HepG2 (cell line): ENCODE measurements around the gene FCN1. TPM values are rescaled to one million over a fixed set of nuclear protein-coding genes. Genes with fewer than 3 reads are reported as not detected.

Experiments
- ATAC-seq: fragments of 200-7000 bp; cut with Tn5 transposase; 3 replicates; pipeline ENCODE4 v1.9.1; 2020; ENCODE audit warnings: mild to moderate bottlenecking, moderate library complexity
- BruUV-seq: library from RNA; stranded (reverse); fragments of 400-500 nt; replicated peaks from 2 replicates; lab custom pipeline; 2021; lab: Mats Ljungman, UMichigan
- CTCF ChIA-PET: fragments of 300-600 bp; formaldehyde crosslinking; extraction: SDS; loops from one replicate; lab custom pipeline; 2021; ENCODE audit warnings: low total read pairs, inconsistent platforms, low intra/inter-chr PET ratio; lab: Yijun Ruan, JAX
- POLR2A ChIA-PET: fragments of 350-600 bp; sonication (Branson Sonifier 250); formaldehyde crosslinking; loops from one replicate; lab custom pipeline; 2020; ENCODE audit warnings: antibody characterized with exemption, inconsistent platforms; lab: Yijun Ruan, JAX
- DNase-seq: peaks from one replicate; pipeline ENCODE4 v3.0.0-alpha.2; 2015; ENCODE audit warnings: low spot score
- FAIRE-seq: peaks from 3 replicates; lab custom pipeline; 2011; peaks lifted over from hg19 to GRCh38; lab: Jason Lieb, UNC
- H2AFZ ChIP-seq: one replicate; pipeline ENCODE4 v1.6.1; 2011; ENCODE audit warnings: low read length, inconsistent platforms
- H3K27ac ChIP-seq: fragments of 300-600 bp; 3 replicates; pipeline ENCODE4 v1.8.0; 2011; ENCODE audit warnings: mixed run types, mild to moderate bottlenecking, mixed read lengths, low read length, inconsistent platforms; ENCODE audit not compliant: insufficient read depth; ENCODE audit errors: extremely low read length
- H3K27me3 ChIP-seq, 2 experiments: fragments of 200-600 bp in 1 of 2; 2 replicates in 1 of 2; 3 replicates in 1 of 2; pipeline versions ENCODE4 v1.6.0 to v1.8.0; 2011; ENCODE audit warnings: low read length in 2 of 2, mild to moderate bottlenecking in 2 of 2, moderate library complexity in 2 of 2, inconsistent platforms in 1 of 2; ENCODE audit not compliant: insufficient read depth in 2 of 2, control insufficient read depth in 1 of 2
- H3K36me3 ChIP-seq, 2 experiments: fragments of 200-600 bp in 1 of 2; replicated peaks in 1 of 2; 2 replicates in 1 of 2; 3 replicates in 1 of 2; pipeline versions ENCODE4 v1.5.1 to v1.8.0; 2011; ENCODE audit warnings: low read length in 2 of 2, inconsistent platforms in 1 of 2; ENCODE audit not compliant: insufficient read depth in 2 of 2, control insufficient read depth in 1 of 2
- H3K4me1 ChIP-seq: 2 replicates; pipeline ENCODE4 v1.5.1; 2012; ENCODE audit warnings: low read length, inconsistent platforms; ENCODE audit not compliant: insufficient read depth
- H3K4me2 ChIP-seq: 2 replicates; pipeline ENCODE4 v1.6.0; 2011; ENCODE audit warnings: low read depth, low read length, inconsistent platforms
- H3K4me3 ChIP-seq, 3 experiments: fragments of 200-600 bp in 1 of 3; sonication (generic), shearing (Covaris generic) in 1 of 3; replicated peaks in 1 of 3; 2 replicates each; pipeline ENCODE4 v1.5.1; 2011 to 2016; ENCODE audit warnings: low read length in 3 of 3, inconsistent platforms in 2 of 3, low read depth in 2 of 3, mild to moderate bottlenecking in 2 of 3, control low read depth in 1 of 3, mixed read lengths in 1 of 3; ENCODE audit not compliant: insufficient read depth in 1 of 3
- H3K79me2 ChIP-seq: one replicate; pipeline ENCODE4 v1.6.1; 2011; ENCODE audit warnings: low read length, inconsistent platforms; ENCODE audit not compliant: insufficient read depth
- H3K9ac ChIP-seq: 2 replicates; pipeline ENCODE4 v1.6.0; 2011; ENCODE audit warnings: mild to moderate bottlenecking, low read depth, low read length, inconsistent platforms; ENCODE audit not compliant: insufficient read depth
- H3K9me3 ChIP-seq: 2 replicates; pipeline ENCODE4 v1.5.1; 2012; ENCODE audit warnings: mild to moderate bottlenecking, low read length
- H4K20me1 ChIP-seq: 2 replicates; pipeline ENCODE4 v1.6.0; 2011; ENCODE audit warnings: inconsistent platforms, mild to moderate bottlenecking, low read length, moderate library complexity; ENCODE audit not compliant: insufficient read depth
- ELF4 ChIP-seq: sonication (generic); formaldehyde crosslinking; IDR thresholded peaks from 2 replicates; pipeline ENCODE4 v1.5.0; 2020; ENCODE audit warnings: missing genetic modification reagents, mild to moderate bottlenecking, moderate library complexity, borderline replicate concordance
- MAFK ChIP-seq, 2 experiments: IDR thresholded peaks in 1 of 2; conservative IDR thresholded peaks in 1 of 2; 2 replicates each; pipeline ENCODE4 v1.6.1; 2011; ENCODE audit warnings: improper control_type of control experiment in 2 of 2, low read length in 2 of 2
- NFATC3 ChIP-seq: sonication (generic); formaldehyde crosslinking; IDR thresholded peaks from 2 replicates; pipeline ENCODE4 v1.5.1; 2020; ENCODE audit warnings: mild to moderate bottlenecking, missing genetic modification reagents
- PHF5A ChIP-seq: IDR thresholded peaks from one replicate; pipeline ENCODE4 v1.6.1; 2018; ENCODE audit warnings: low read depth, missing genetic modification reagents; ENCODE audit not compliant: unreplicated experiment
- PHF8 ChIP-seq: sonication (generic); formaldehyde crosslinking; IDR thresholded peaks from 2 replicates; pipeline ENCODE4 v1.5.0; 2020; ENCODE audit warnings: missing genetic modification reagents
- SOX13 ChIP-seq, 3 experiments: fragments of 450-650 bp in 1 of 3; sonication (generic) in 1 of 3; formaldehyde crosslinking in 1 of 3; IDR thresholded peaks in 2 of 3; conservative IDR thresholded peaks in 1 of 3; 2 replicates each; pipeline versions ENCODE4 v1.5.0 to v1.6.1; 2016 to 2020; ENCODE audit warnings: antibody characterized with exemption in 1 of 3, mild to moderate bottlenecking in 1 of 3, missing compliant biosample characterization in 1 of 3, missing genetic modification reagents in 1 of 3, moderate library complexity in 1 of 3
- TERF1 ChIP-seq: sonication (generic); formaldehyde crosslinking; IDR thresholded peaks from 2 replicates; pipeline ENCODE4 v1.8.0; 2022; ENCODE audit warnings: mild to moderate bottlenecking, missing genetic modification reagents, moderate library complexity
- ZFP1 ChIP-seq: IDR thresholded peaks from 2 replicates; pipeline ENCODE4 v1.6.1; 2016
- ZNF124 ChIP-seq: sonication (generic); formaldehyde crosslinking; IDR thresholded peaks from 2 replicates; pipeline ENCODE4 v1.4.0; 2020; ENCODE audit warnings: missing genetic modification reagents
- WGBS: methylation state at CpG from one replicate; pipeline ENCODE4 v1.1.6; 2017; ENCODE audit warnings: low lambda C conversion rate; 5-methylcytosine and 5-hydroxymethylcytosine counted together
- in situ Hi-C: cut with HindIII; loops from 2 replicates; pipeline ENCODE4 v1.10.0; 2017; ENCODE audit warnings: low pct_unique_long_range_greater_than_20kb; ENCODE audit not compliant: extremely low pct_ligation_motif_present
- intact Hi-C: fragments of 100-400 bp; cut with micrococcal nuclease; formaldehyde crosslinking; loops from one replicate; pipeline ENCODE4 v1.10.0; 2022; ENCODE audit not compliant: unreplicated experiment
- polyA plus RNA-seq, 8 experiments: library from polyadenylated mRNA; depleted of rRNA in 3 of 8; stranded (reverse) in 7 of 8; unstranded in 1 of 8; fragments of >200 nt; fragmentation: Illumina TruSeq in 4 of 8; extraction: Trizol in 4 of 8; gene quantifications; 2 replicates each; pipeline versions ENCODE4 v1.2.1 to v1.2.3, GENCODE V29; 2011 to 2016; ENCODE audit warnings: low read depth in 4 of 8, missing spikeins in 1 of 8, mixed read lengths in 1 of 8; ENCODE audit not compliant: insufficient read depth in 1 of 8
- total RNA-seq, 5 experiments: library from RNA; depleted of rRNA; stranded (reverse); fragments of >200 nt; fragmentation: Illumina TruSeq; extraction: Trizol; gene quantifications; 2 replicates each; pipeline ENCODE4 v1.2.3, GENCODE V29; 2016; ENCODE audit warnings: low read depth in 1 of 5
- TF ChIP-seq, protein P1 (sequence below): sonication (generic); formaldehyde crosslinking; IDR thresholded peaks from 2 replicates; pipeline ENCODE4 v1.8.0; 2022; ENCODE audit warnings: mild to moderate bottlenecking, missing genetic modification reagents, moderate library complexity
- TF ChIP-seq, protein P2 (sequence below): sonication (generic); formaldehyde crosslinking; IDR thresholded peaks from 2 replicates; pipeline ENCODE4 v1.5.1; 2020; ENCODE audit warnings: missing genetic modification reagents, mild to moderate bottlenecking, borderline replicate concordance

The FCN1 gene
- total and polyA plus RNA-seq, 2 of the 13 experiments (the other 11 are each of a cell fraction or from before 2014, with no cell fraction given), result not detected

- intact Hi-C loops, result no loop called here
- no TSS peak for BruUV-seq
- CTCF ChIA-PET, result no interaction called here
- H3K79me2 ChIP-seq, result no peaks in the 10 kb centered on the region
- no peak for TF ChIP-seq ZFP1 (CRISPR knock-in tag)
- TF ChIP-seq, protein P1, sequence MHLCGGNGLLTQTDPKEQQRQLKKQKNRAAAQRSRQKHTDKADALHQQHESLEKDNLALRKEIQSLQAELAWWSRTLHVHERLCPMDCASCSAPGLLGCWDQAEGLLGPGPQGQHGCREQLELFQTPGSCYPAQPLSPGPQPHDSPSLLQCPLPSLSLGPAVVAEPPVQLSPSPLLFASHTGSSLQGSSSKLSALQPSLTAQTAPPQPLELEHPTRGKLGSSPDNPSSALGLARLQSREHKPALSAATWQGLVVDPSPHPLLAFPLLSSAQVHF (CRISPR knock-in tag), result no peak
- TF ChIP-seq TERF1, result no peak
- TF ChIP-seq PHF5A (CRISPR knock-in tag), result no peak
- TF ChIP-seq SOX13 (IDR thresholded peaks at IDR 0.05), result no peak
- no peak for TF ChIP-seq SOX13 (CRISPR knock-in tag; conservative IDR thresholded peaks at IDR 0.05 in 1 of 2, IDR thresholded peaks at IDR 0.05 in 1 of 2)
- TF ChIP-seq, protein P2, sequence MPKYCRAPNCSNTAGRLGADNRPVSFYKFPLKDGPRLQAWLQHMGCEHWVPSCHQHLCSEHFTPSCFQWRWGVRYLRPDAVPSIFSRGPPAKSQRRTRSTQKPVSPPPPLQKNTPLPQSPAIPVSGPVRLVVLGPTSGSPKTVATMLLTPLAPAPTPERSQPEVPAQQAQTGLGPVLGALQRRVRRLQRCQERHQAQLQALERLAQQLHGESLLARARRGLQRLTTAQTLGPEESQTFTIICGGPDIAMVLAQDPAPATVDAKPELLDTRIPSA, result no peak
- TF ChIP-seq MAFK (conservative IDR thresholded peaks at IDR 0.05 in 1 of 2, IDR thresholded peaks at IDR 0.05 in 1 of 2; ENCODE audit: low read length in 2 of 2), result no peak
- TF ChIP-seq NFATC3 (CRISPR knock-in tag), result no peak
- TF ChIP-seq PHF8, result no peak
- no peak for TF ChIP-seq ZNF124 (CRISPR knock-in tag)
- TF ChIP-seq ELF4 (CRISPR knock-in tag), result no peak
- TF ChIP-seq, all 625 proteins: peak for 0
- Histone ChIP-seq H3K9me3 (no peaks in the 10 kb centered on the region), H2AFZ (no peak overlapping the region), H3K9ac (no peak overlapping the region), H3K4me2 (no peak overlapping the region), H3K27ac (no peak overlapping the region), H4K20me1 (no peaks in the 10 kb centered on the region), H3K4me3 (no peak overlapping the region), H3K4me1 (no peaks in the 10 kb centered on the region), H3K36me3 (no peaks in the 10 kb centered on the region), H3K27me3 (peaks cover 13 to 87% of the 10 kb centered on the region in 2 experiments)
- ATAC-seq (no peak), DNase-seq (no peak), FAIRE-seq (no peak)
- in situ Hi-C loops, result no loop called here
- WGBS, result 0% methylated on average over 5 of the region's 10 CpGs
- POLR2A ChIA-PET, result no interaction called here
Observed at GRCh38 chr9:134933076-134933659, 15.5 kb upstream of the FCN1 start.
